Kidney (tissue), 14 donors: ENCODE data around the gene RCN2. TPM values are rescaled to one million over a fixed set of nuclear protein-coding genes. Genes with fewer than 3 reads are reported as not detected.

Experiments used
- DNase-seq, 5 donors: peaks; one replicate each; pipeline ENCODE4 v3.0.0-alpha.2; 2013 to 2020
- FAIRE-seq: peaks from 2 replicates; lab custom pipeline; 2012; peaks lifted over from hg19 to GRCh38; lab: Jason Lieb, UNC
- H3K27ac ChIP-seq, 2 donors: one replicate each; pipeline ENCODE4 v1.7.0; 2013; ENCODE audit warnings: low read depth in 2 of 2, low read length in 2 of 2, inconsistent platforms in 1 of 2
- H3K27me3 ChIP-seq: one replicate; pipeline ENCODE4 v1.7.1; 2013; ENCODE audit warnings: low read length, inconsistent platforms; ENCODE audit not compliant: control insufficient read depth, insufficient read depth
- H3K36me3 ChIP-seq, 3 donors: one replicate each; pipeline versions ENCODE4 v1.7.0 to v1.7.1; 2013; ENCODE audit warnings: low read length in 3 of 3, control low read depth in 1 of 3, inconsistent platforms in 1 of 3; ENCODE audit not compliant: insufficient read depth in 3 of 3, control insufficient read depth in 2 of 3
- H3K4me1 ChIP-seq, 3 donors: one replicate each; pipeline versions ENCODE4 v1.7.0 to v1.7.1; 2013; ENCODE audit warnings: low read length in 3 of 3, inconsistent platforms in 1 of 3, low read depth in 1 of 3; ENCODE audit not compliant: control insufficient read depth in 2 of 3, insufficient read depth in 2 of 3
- H3K4me3 ChIP-seq, 3 donors: one replicate each; pipeline versions ENCODE4 v1.7.0 to v1.8.1; 2013; ENCODE audit warnings: low read length in 3 of 3, control low read depth in 1 of 3, inconsistent platforms in 1 of 3
- H3K9ac ChIP-seq, 3 donors: one replicate each; pipeline versions ENCODE4 v1.7.0 to v1.7.1; 2013; ENCODE audit warnings: low read length in 3 of 3, control low read depth in 1 of 3, inconsistent platforms in 1 of 3
- H3K9me3 ChIP-seq, 3 donors: one replicate each; pipeline versions ENCODE4 v1.7.0 to v1.7.1; 2013; ENCODE audit warnings: low read length in 3 of 3, control low read depth in 1 of 3, inconsistent platforms in 1 of 3; ENCODE audit not compliant: control insufficient read depth in 2 of 3, insufficient read depth in 1 of 3
- CTCF ChIP-seq: IDR thresholded peaks from 3 replicates; pipeline ENCODE4 v1.5.1; 2012; ENCODE audit warnings: mild to moderate bottlenecking, moderate library complexity, borderline replicate concordance; ENCODE audit not compliant: insufficient read depth; ENCODE audit errors: extremely low read depth
- intact Hi-C: fragments of 100-400 bp; cut with DNase I; formaldehyde crosslinking; loops from one replicate; pipeline ENCODE4 v1.11.1; 2022
- polyA plus RNA-seq: library from polyadenylated mRNA; stranded (reverse); fragments of 350-450 nt; fragmentation: Illumina TruSeq; extraction: RNeasy Lipid Tissue Mini Kit (QIAGEN cat#74804); gene quantifications from one replicate; pipeline ENCODE4 v1.2.3, GENCODE V29; 2014; ENCODE audit warnings: low read depth, low replicate concordance; ENCODE audit not compliant: insufficient read depth
- total RNA-seq: library from RNA; stranded (reverse); fragmentation: NEBNext Ultra II Directional; extraction: Animal tissue kit (Norgen Biotek cat#: 25700); gene quantifications from one replicate; pipeline ENCODE4 v1.2.1, GENCODE V29; 2021
- donor health status: control.
- donor health status: control.
- donor health status: control.
- donor health status: control.
- donor health status: control.
- donor health status: DM: yes; HTN: yes; CAD: no.
- donor health status: Normal renal cell carcinoma (clear cell type).

The RCN2 gene
- total and polyA plus RNA-seq, 2 donors from 2014 or later: 40.0 to 44.5 TPM

- no peak for DNase-seq
- H3K9me3 ChIP-seq: no peaks in the 10 kb centered on the region
- FAIRE-seq: no peak
- peaks cover 0 to 6% (median 5%) of the 10 kb centered on the region in 3 donors for H3K36me3 ChIP-seq
- no peak for TF ChIP-seq CTCF
- no peaks in the 10 kb centered on the region for H3K4me1 ChIP-seq
- no peak overlapping the region for H3K27ac ChIP-seq
- H3K27me3 ChIP-seq: no peaks in the 10 kb centered on the region
- H3K4me3 ChIP-seq: no peak overlapping the region
- intact Hi-C loops: no loop called here
- H3K9ac ChIP-seq: no peak overlapping the region
Measured at GRCh38 chr15:76951220-76951619, 19.7 kb downstream of the RCN2 start.

GRCh38 chr15:76953913-76954312 is 22.4 kb downstream of the RCN2 start:
- Histone ChIP-seq H3K9ac (no peak overlapping the region), H3K36me3 (peaks cover 0 to 5% (median 3%) of the 10 kb centered on the region in 3 donors), H3K27me3 (no peaks in the 10 kb centered on the region), H3K27ac (no peak overlapping the region), H3K9me3 (no peaks in the 10 kb centered on the region), H3K4me1 (no peaks in the 10 kb centered on the region), H3K4me3 (no peak overlapping the region)
- no peak for DNase-seq
- no peak for TF ChIP-seq CTCF
- FAIRE-seq: no peak
- intact Hi-C loops: no loop called here

GRCh38 chr15:76954744-76955143 is 23.2 kb downstream of the RCN2 start:
- TF ChIP-seq CTCF: no peak
- FAIRE-seq (no peak), DNase-seq (peak in 1 of 5 donors; percentile 21)
- Histone ChIP-seq H3K27ac (no peak overlapping the region), H3K27me3 (no peaks in the 10 kb centered on the region), H3K9ac (no peak overlapping the region), H3K4me1 (no peaks in the 10 kb centered on the region), H3K36me3 (peaks cover 0 to 5% (median 2%) of the 10 kb centered on the region in 3 donors), H3K4me3 (no peak overlapping the region), H3K9me3 (no peaks in the 10 kb centered on the region)
- intact Hi-C loops: no loop called here

- no peak for DNase-seq
- no peak for TF ChIP-seq CTCF
- Histone ChIP-seq H3K36me3 (no peaks in the 10 kb centered on the region), H3K9me3 (no peaks in the 10 kb centered on the region), H3K27me3 (no peaks in the 10 kb centered on the region), H3K9ac (no peak overlapping the region), H3K4me3 (no peak overlapping the region), H3K27ac (no peak overlapping the region), H3K4me1 (peaks cover 0 to 4% (median 2%) of the 10 kb centered on the region in 3 donors)
- intact Hi-C loops: no loop called here
- no peak for FAIRE-seq
Measured at GRCh38 chr15:76961268-76962011, 29.9 kb downstream of the RCN2 start.
